Common myeloid progenitor, CD34-positive (primary cell): ENCODE measurements around the gene MOB3C.

Experiments
- CTCF ChIA-PET: fragments of 350-600 bp; sonication (Branson Sonifier 250); formaldehyde crosslinking; loops from one replicate; lab custom pipeline; 2021; ENCODE audit warnings: antibody characterized with exemption; lab: Charles Lee
- POLR2A ChIA-PET: fragments of 350-600 bp; sonication (Branson Sonifier 250); formaldehyde crosslinking; loops from one replicate; lab custom pipeline; 2021; ENCODE audit warnings: antibody characterized with exemption; lab: Charles Lee
- DNase-seq, 3 donors: peaks; one replicate each; pipeline versions ENCODE4 v3.0.0 to v3.0.0-alpha.2; 2013
- H3K27ac ChIP-seq, 2 experiments: 1 replicate in 1 of 2; 2 replicates in 1 of 2; pipeline ENCODE4 v1.7.0; 2013; ENCODE audit warnings: inconsistent platforms in 2 of 2, low read length in 2 of 2, mild to moderate bottlenecking in 2 of 2, low read depth in 1 of 2, moderate library complexity in 1 of 2; ENCODE audit not compliant: severe bottlenecking in 2 of 2, insufficient read depth in 1 of 2, poor library complexity in 1 of 2
- H3K27me3 ChIP-seq, 5 experiments: replicated peaks in 2 of 5; 1 replicate in 3 of 5; 2 replicates in 2 of 5; pipeline versions ENCODE4 v1.6.1 to v1.7.0; 2013; ENCODE audit warnings: low read length in 4 of 5, mild to moderate bottlenecking in 2 of 5, moderate library complexity in 2 of 5, inconsistent platforms in 1 of 5; ENCODE audit not compliant: insufficient read depth in 5 of 5, control insufficient read depth in 4 of 5
- H3K36me3 ChIP-seq, 4 experiments: 1 replicate in 2 of 4; 2 replicates in 2 of 4; pipeline versions ENCODE4 v1.6.1 to v1.7.0; 2013; ENCODE audit warnings: low read length in 3 of 4, control low read depth in 1 of 4, mild to moderate bottlenecking in 1 of 4; ENCODE audit not compliant: control insufficient read depth in 4 of 4, insufficient read depth in 4 of 4
- H3K4me1 ChIP-seq, 4 experiments: 1 replicate in 3 of 4; 2 replicates in 1 of 4; pipeline versions ENCODE4 v1.6.1 to v1.7.1; 2013; ENCODE audit warnings: low read length in 3 of 4, mild to moderate bottlenecking in 3 of 4, control low read depth in 1 of 4, inconsistent platforms in 1 of 4, moderate library complexity in 1 of 4; ENCODE audit not compliant: control insufficient read depth in 4 of 4, insufficient read depth in 4 of 4; ENCODE audit errors: control extremely low read depth in 1 of 4
- H3K4me3 ChIP-seq, 7 experiments: 1 replicate in 4 of 7; 2 replicates in 3 of 7; pipeline versions ENCODE4 v1.5.1 to v1.7.0; 2013; ENCODE audit warnings: mild to moderate bottlenecking in 7 of 7, low read length in 6 of 7, moderate library complexity in 6 of 7, inconsistent platforms in 2 of 7, low read depth in 2 of 7, control low read depth in 1 of 7; ENCODE audit not compliant: insufficient read depth in 4 of 7, control insufficient read depth in 1 of 7; ENCODE audit errors: extremely low read depth in 1 of 7
- H3K9me3 ChIP-seq, 5 experiments: 1 replicate in 4 of 5; 2 replicates in 1 of 5; pipeline versions ENCODE4 v1.6.1 to v1.7.1; 2013; ENCODE audit warnings: low read length in 4 of 5, mild to moderate bottlenecking in 2 of 5, inconsistent platforms in 1 of 5, low read depth in 1 of 5, moderate library complexity in 1 of 5; ENCODE audit not compliant: control insufficient read depth in 4 of 5, insufficient read depth in 2 of 5; ENCODE audit errors: control extremely low read depth in 1 of 5
- WGBS: methylation state at CpG from one replicate; pipeline ENCODE4 v1.1.5; 2013; ENCODE audit not compliant: insufficient coverage; 5-methylcytosine and 5-hydroxymethylcytosine counted together

MOB3C gene

DNA sequence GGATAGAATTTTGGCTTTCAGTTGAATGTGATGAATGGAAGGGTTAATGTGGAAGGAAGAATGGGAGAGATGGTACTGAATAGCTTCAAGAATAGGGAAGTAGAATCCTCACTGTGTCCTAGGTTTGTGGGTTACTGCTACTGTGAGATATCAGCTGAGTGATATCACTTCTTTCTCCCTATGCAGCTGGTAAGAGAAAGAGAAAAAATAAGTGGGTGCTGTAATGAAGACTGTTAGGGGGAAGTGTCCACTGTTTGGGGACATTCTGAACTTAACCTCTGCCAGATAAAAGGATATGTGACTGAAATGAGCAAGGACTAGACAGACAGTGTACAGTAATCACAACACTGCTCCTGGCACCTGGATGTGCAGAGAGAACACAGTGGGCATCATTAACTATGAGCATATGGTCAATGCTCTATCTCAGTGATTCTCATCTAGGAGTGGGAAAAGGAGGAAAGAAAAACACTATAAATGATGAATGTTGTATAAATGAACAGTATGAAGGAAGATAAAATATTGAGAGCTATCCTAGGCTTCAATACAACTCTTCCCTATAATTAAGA, 25.6 kb upstream of the MOB3C start:
- DNase-seq, result peak in 2 of 3 donors; percentile 28 to 54
- ChIA-PET POLR2A (no interaction called here), CTCF (no interaction called here)
- no peak overlapping the region for H3K27ac ChIP-seq
- H3K36me3 ChIP-seq, result peaks cover 2 to 13% (median 8%) of the 10 kb centered on the region in 4 experiments
- no peaks in the 10 kb centered on the region for H3K27me3 ChIP-seq
- no peaks in the 10 kb centered on the region for H3K4me1 ChIP-seq
- peaks cover 0 to 2% (median 0%) of the 10 kb centered on the region in 5 experiments for H3K9me3 ChIP-seq
- H3K4me3 ChIP-seq, result no peak overlapping the region

DNA sequence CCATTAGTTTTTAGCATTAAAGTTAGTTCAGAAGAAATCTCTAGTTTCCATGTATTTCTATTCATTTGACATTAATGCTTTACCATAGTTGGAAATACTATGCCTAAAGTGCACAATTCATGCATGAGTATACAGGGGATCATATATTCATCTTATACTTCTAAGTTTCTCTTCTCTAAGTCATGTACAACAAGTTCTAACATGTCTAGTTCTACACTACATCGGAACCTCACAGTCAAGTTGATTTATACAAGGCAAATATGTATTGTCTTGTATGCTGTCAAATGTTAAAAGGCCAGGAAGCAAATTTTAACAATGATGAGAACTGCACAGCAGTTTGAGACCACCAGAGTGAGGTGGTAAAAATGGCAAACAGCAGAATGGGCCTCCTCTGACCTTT, 22.9 kb upstream of the MOB3C start:
- Histone ChIP-seq H3K4me1 (no peaks in the 10 kb centered on the region), H3K36me3 (peaks cover 7 to 26% (median 15%) of the 10 kb centered on the region in 4 experiments), H3K9me3 (no peaks in the 10 kb centered on the region), H3K27ac (no peak overlapping the region), H3K27me3 (no peaks in the 10 kb centered on the region), H3K4me3 (no peak overlapping the region)
- DNase-seq, result no peak
- no CpG with 5 or more reads among the region's 1 CpG for WGBS
- ChIA-PET POLR2A (no interaction called here), CTCF (no interaction called here)

DNA sequence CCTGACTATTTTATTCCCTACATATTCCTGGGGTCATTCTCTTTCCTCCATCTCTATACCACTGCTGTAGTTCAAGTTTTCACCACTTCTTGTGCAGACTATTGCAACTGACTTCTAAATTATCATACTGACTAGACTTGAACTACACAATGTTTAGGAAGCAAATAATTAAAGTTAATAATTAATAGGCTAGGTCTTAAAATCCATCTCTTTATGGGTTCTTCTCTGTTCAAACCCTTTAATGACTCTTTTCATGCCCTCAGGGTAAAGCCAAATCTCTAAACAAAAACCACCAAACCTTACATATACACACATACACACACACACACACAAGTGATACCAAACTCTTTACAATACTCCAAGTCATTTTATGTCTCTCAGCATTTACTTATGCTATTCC, 22.3 kb upstream of the MOB3C start:
- Histone ChIP-seq H3K4me3 (no peak overlapping the region), H3K27ac (no peak overlapping the region), H3K27me3 (no peaks in the 10 kb centered on the region), H3K36me3 (peaks cover 7 to 28% (median 16%) of the 10 kb centered on the region in 4 experiments), H3K9me3 (no peaks in the 10 kb centered on the region), H3K4me1 (no peaks in the 10 kb centered on the region)
- ChIA-PET CTCF (no interaction called here), POLR2A (no interaction called here)
- no peak for DNase-seq

DNA sequence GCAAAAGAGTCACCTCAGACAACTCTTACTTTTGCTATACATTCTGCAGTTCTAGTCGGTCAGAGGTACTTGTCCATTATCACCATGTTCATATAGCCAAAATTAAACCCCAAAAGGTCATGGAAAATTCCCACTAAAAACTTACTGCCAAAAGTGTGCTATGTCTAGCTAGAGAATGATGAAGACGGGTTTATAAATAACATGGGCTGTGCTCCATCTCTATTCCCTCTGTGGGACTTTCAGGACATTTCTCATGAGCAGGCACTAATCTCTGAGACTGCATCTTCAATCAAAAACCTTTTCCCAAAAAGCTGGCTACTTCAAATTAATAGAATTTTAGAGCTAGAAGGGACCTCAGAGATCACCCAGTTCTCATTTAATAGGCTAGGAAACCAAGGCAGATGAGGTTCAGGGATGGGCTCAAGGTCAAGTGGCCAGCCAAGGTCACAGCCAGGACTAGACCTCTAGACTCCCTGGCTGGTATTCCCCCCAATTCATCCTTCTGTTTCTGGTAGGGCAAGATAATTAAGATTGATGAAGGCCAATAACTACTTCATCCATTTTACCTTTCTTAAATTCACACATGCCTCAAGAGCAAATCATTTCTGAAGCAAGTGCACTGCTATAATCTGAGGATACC, 21.0 kb upstream of the MOB3C start:
- POLR2A ChIA-PET, result interaction anchor here (0.6 kb wide), 1 partner anchor 33 kb away, joined by 3 read pairs; the partner anchor contains the start of gene MKNK1
- Histone ChIP-seq H3K9me3 (no peaks in the 10 kb centered on the region), H3K27me3 (no peaks in the 10 kb centered on the region), H3K36me3 (peaks cover 5 to 31% (median 15%) of the 10 kb centered on the region in 4 experiments), H3K4me1 (no peaks in the 10 kb centered on the region), H3K4me3 (no peak overlapping the region), H3K27ac (no peak overlapping the region)
- WGBS, result 0% methylated on average over 1 of the region's 2 CpGs
- CTCF ChIA-PET, result no interaction called here
- no peak for DNase-seq

DNA sequence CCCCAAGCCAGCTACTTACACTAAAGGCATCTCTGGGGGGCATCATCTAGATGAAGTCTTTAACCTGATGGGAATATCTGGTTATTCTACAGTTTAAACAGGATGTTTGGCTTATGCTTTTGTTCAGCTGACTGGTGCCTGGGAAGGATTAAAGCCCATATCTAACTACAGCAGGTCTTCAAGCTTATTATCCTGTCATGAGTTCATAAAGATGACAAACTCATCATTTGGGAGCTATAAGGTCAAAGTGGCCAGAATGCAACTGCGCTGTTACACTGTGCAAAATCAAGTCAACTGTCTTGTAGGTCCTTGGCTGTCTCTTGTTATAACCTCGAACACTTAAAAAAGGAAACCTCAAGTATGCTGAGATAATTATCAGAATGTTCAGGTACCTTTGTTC, 18.6 kb upstream of the MOB3C start:
- POLR2A ChIA-PET, result no interaction called here
- Histone ChIP-seq H3K27ac (no peak overlapping the region), H3K4me1 (no peaks in the 10 kb centered on the region), H3K4me3 (no peak overlapping the region), H3K36me3 (peaks cover 5 to 40% (median 22%) of the 10 kb centered on the region in 4 experiments), H3K9me3 (no peaks in the 10 kb centered on the region), H3K27me3 (no peaks in the 10 kb centered on the region)
- no peak for DNase-seq
- WGBS, result 100% methylated on average over 2 of the region's 2 CpGs
- CTCF ChIA-PET, result interaction anchor here (0.6 to 1.4 kb wide), 2 partner anchors 17 to 85 kb away, joined by 3 to 4 read pairs; no protein-coding TSS in a partner anchor

DNA sequence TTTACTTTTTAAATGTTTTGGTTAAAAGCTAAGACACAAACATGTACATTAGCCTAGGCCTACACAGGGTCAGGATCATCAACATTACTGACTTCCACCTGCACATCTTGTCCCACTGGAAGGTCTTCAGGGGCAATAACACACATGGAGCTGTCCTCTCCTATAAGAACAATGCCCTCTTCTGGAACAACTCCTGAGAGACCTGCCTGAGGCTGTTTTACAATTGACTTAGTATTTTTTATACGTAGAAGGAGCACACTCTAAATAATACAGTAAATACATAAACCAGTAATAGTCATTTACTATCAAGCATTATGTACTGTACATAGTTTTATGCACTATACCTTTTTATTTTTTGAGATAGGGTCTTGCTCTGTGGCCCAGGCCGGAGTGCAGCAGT, 14.1 kb upstream of the MOB3C start:
- H3K4me3 ChIP-seq, result no peak overlapping the region
- CTCF ChIA-PET, result interaction anchor here (0.7 to 1.7 kb wide), 3 partner anchors 9 to 95 kb away, joined by 3 to 6 read pairs (median 4); no protein-coding TSS in a partner anchor
- H3K36me3 ChIP-seq, result peaks cover 2 to 30% (median 14%) of the 10 kb centered on the region in 4 experiments
- POLR2A ChIA-PET, result no interaction called here
- no peaks in the 10 kb centered on the region for H3K27me3 ChIP-seq
- no peak overlapping the region for H3K27ac ChIP-seq
- no peaks in the 10 kb centered on the region for H3K4me1 ChIP-seq
- 100% methylated on average over 1 of the region's 2 CpGs for WGBS
- no peaks in the 10 kb centered on the region for H3K9me3 ChIP-seq
- DNase-seq, result no peak
